Measurements from ENCODE around the gene PPP4R1.

PPP4R1 gene

DNA sequence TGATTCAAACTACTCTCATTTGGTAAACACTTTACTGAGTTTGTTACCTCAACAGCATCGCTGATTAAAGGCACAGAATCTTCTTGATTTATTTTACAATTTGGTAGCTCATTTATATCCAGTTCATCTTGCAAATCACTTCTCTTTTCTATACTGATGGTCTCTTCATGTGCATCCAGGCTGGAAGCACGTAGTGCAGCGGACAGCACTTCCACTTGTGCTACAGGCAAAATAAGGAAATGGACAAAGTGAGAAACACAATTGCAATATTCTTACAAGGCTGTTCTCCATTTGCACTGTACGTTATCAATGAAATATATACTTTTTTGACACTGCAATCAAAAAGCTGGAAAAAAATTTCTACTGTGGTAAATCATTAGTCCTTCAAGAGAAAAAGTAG, 51.0 kb downstream of the PPP4R1 start:
- DNase-seq (ENCODE audit: extremely low read depth, insufficient read length): no peak
- Histone ChIP-seq H3K36me3 (ENCODE audit: control insufficient read depth, insufficient read depth, low read length) (peaks cover 8% of the 10 kb centered on the region), H3K27me3 (replicated peaks; ENCODE audit: control insufficient read depth, insufficient read depth, low read length) (no peaks in the 10 kb centered on the region), H3K4me3 (replicated peaks; ENCODE audit: low read depth, low read length) (no peak overlapping the region)
- TF ChIP-seq, protein P1, sequence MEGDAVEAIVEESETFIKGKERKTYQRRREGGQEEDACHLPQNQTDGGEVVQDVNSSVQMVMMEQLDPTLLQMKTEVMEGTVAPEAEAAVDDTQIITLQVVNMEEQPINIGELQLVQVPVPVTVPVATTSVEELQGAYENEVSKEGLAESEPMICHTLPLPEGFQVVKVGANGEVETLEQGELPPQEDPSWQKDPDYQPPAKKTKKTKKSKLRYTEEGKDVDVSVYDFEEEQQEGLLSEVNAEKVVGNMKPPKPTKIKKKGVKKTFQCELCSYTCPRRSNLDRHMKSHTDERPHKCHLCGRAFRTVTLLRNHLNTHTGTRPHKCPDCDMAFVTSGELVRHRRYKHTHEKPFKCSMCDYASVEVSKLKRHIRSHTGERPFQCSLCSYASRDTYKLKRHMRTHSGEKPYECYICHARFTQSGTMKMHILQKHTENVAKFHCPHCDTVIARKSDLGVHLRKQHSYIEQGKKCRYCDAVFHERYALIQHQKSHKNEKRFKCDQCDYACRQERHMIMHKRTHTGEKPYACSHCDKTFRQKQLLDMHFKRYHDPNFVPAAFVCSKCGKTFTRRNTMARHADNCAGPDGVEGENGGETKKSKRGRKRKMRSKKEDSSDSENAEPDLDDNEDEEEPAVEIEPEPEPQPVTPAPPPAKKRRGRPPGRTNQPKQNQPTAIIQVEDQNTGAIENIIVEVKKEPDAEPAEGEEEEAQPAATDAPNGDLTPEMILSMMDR (IDR thresholded peaks at IDR 0.05; ENCODE audit: insufficient read depth, low read length, poor library complexity, severe bottlenecking): no peak

DNA sequence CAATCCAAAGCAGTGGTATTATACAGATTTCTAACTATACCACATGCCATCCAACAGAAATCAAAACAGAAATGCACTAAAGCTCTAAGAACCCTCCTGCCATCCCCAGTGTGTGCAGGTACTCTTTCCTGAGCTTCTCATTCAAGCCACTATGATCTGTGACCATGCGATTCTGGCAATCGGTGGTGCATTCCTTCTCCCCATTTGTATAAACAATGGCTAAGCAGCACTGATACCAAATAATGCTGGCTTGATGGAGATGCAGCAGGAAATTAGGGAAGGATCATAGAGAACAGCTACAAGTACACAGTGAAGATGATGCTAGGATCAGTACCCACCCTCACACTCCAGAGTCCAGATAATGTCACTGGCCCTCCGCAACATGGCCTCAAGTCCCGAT, 51.8 kb downstream of the PPP4R1 start:
- Histone ChIP-seq H3K36me3 (ENCODE audit: control insufficient read depth, insufficient read depth, low read length) (peaks cover 8% of the 10 kb centered on the region), H3K4me3 (replicated peaks; ENCODE audit: low read depth, low read length) (no peak overlapping the region), H3K27me3 (replicated peaks; ENCODE audit: control insufficient read depth, insufficient read depth, low read length) (no peaks in the 10 kb centered on the region)
- TF ChIP-seq, protein P1 (IDR thresholded peaks at IDR 0.05; ENCODE audit: insufficient read depth, low read length, poor library complexity, severe bottlenecking): no peak
- DNase-seq (ENCODE audit: extremely low read depth, insufficient read length): no peak

DNA sequence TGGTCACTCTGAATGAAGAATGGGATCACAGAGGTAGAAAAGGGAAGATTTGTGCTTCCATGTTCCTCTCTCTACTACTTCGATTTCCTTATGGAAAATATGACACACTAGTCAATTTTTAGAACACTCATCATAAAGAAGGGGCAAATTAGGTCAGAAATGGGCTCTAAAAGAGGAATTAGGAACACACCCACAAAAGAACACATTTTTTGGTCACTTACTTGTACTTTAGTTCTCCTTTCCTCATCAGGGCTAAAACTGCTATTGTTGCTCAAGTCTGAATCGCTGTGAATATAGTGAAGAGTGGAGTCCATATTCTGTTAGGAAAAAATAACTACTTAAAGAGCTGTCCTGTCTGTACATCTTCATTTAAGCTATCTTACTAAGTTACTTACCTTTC, 52.6 kb downstream of the PPP4R1 start:
- Histone ChIP-seq H3K4me3 (replicated peaks; ENCODE audit: low read depth, low read length) (no peak overlapping the region), H3K36me3 (ENCODE audit: control insufficient read depth, insufficient read depth, low read length) (peaks cover 8% of the 10 kb centered on the region), H3K27me3 (replicated peaks; ENCODE audit: control insufficient read depth, insufficient read depth, low read length) (no peaks in the 10 kb centered on the region)
- no peak for DNase-seq (ENCODE audit: extremely low read depth, insufficient read length)
- TF ChIP-seq, protein P1 (IDR thresholded peaks at IDR 0.05; ENCODE audit: insufficient read depth, low read length, poor library complexity, severe bottlenecking): no peak

DNA sequence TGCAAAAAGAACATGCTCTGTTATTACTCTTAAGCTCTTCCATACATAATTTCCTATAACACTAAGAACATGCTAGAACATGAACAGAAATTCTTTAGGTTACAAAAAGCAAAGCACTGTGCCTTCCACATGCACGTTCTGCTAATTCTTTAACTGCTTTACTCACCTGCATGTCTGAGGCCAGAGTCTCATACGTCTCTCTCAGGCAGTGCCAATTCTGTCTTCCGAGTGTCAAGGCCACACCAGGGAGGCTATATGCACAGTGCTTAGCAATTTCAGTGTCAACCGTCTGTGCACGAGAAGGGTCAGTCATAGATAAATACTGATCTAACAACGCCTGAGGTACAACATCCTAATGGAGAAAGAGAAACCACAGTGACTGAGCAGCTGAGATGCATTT, 55.1 kb downstream of the PPP4R1 start:
- TF ChIP-seq, protein P1 (IDR thresholded peaks at IDR 0.05; ENCODE audit: insufficient read depth, low read length, poor library complexity, severe bottlenecking): no peak
- no peak for DNase-seq (ENCODE audit: extremely low read depth, insufficient read length)
- no peaks in the 10 kb centered on the region for H3K27me3 ChIP-seq (replicated peaks; ENCODE audit: control insufficient read depth, insufficient read depth, low read length)
- H3K4me3 ChIP-seq (replicated peaks; ENCODE audit: low read depth, low read length): no peak overlapping the region
- peaks cover 8% of the 10 kb centered on the region for H3K36me3 ChIP-seq (ENCODE audit: control insufficient read depth, insufficient read depth, low read length)

DNA sequence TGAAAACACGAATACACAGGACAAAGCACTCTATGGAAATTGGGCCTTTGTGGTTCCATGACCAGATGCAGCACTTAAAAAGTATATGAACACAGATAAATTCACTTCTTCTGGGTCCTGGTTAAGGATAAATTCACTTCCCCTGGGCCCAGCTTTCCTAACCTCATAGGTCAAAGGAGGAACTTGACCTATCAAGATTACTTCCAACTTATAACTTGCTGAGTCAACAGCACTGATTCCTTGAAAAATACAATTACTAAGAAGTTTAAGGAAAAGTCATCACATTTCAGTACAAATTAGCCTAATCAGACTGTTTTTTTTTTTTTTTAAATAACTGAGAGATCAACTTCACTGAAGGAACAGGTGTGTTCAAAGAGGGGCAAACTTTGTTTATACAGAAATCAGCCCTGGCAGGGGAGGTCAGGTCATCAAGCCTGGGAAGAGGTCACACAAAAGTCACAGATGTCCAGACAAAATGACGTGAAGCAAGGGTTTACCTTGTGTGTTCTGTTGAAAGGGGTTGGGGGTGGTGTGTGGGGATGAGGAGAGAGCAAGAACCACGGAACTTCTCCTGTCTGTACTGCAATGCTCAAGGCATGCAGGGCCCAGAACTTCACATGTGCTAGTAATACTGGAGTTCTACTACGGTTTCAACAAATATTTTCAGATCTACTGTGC, 55.8 kb downstream of the PPP4R1 start:
- TF ChIP-seq, protein P1 (IDR thresholded peaks at IDR 0.05; ENCODE audit: insufficient read depth, low read length, poor library complexity, severe bottlenecking): no peak
- Histone ChIP-seq H3K4me3 (replicated peaks; ENCODE audit: low read depth, low read length) (no peak overlapping the region), H3K27me3 (replicated peaks; ENCODE audit: control insufficient read depth, insufficient read depth, low read length) (no peaks in the 10 kb centered on the region), H3K36me3 (ENCODE audit: control insufficient read depth, insufficient read depth, low read length) (peaks cover 10% of the 10 kb centered on the region)
- no peak for DNase-seq (ENCODE audit: extremely low read depth, insufficient read length)

Measured in GM06990 (cell line).